ENCODE measurements around the gene CBL. TPM values are rescaled to one million over a fixed set of nuclear protein-coding genes. Genes with fewer than 3 reads are reported as not detected.

Gene CBL
- total RNA-seq, 1 donor from 2014 or later: 15.5 TPM

DNA sequence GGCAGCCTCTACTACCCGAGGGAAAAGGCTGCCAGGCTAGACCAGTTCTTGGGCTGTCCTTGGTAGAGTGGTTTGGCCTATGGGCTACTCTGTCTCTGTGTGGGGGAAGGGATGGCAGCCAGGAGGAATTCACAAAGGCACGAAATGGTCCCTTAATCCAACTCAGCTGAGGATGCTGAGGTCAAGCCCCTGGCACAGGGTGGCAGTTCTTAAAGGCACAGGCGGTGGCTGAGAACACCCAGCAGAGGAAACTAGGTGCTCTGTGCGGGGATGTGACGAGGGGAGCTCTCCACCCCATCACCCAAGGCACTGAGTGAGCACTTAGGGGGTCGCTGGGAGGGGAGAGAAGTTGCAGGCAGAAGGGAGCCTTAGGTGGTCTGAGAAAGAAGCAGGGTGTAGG is 140.5 kb downstream of the CBL start, which contains the start of gene MFRP:
MFRP (minus strand) TSS at position 101 of the 400 bp plus-strand sequence. CDS start 192 bp downstream, outside the sequence.
- DNase-seq (ENCODE audit: extremely low spot score in 2 of 2): no peak
- Histone ChIP-seq H3K4me3 (no peak within 1 kb of the TSS), H3K4me1 (peaks cover under 1% of the 10 kb centered on the region), H3K9me3 (no peaks in the 10 kb centered on the region), H3K27ac (no peak within 1 kb of the TSS), H3K36me3 (no peaks in the 10 kb centered on the region), H3K27me3 (no peaks in the 10 kb centered on the region)
- intact Hi-C loops (cut with DNase I): no loop called here
- TF ChIP-seq CTCF (IDR thresholded peaks at IDR 0.05) (no peak), POLR2A (IDR thresholded peaks at IDR 0.05) (no peak), POLR2AphosphoS5 (IDR thresholded peaks at IDR 0.05; ENCODE audit: insufficient read depth in 1 of 2, low read depth in 1 of 2) (no peak)

DNA sequence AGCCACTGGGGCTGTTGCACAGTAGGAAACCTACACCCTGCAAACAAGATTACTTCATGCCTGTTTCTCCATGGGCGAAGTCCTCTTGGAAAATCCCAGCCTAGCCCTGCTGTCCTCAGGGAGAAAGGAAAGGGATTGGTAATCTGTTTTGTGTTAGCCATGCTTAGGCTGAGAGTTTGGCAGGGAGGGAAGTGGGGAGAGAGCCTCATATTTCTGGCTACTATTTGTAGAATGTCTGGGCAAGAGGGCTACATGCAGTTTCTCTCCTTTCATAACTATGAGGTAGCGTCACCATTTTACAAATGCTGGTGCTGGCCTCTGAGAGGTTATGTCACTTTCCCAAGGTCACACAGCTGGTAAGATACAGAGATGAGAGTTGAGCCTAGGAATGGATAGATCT is 141.1 kb downstream of the CBL start:
- no peaks in the 10 kb centered on the region for H3K4me1 ChIP-seq
- H3K4me3 ChIP-seq: no peak overlapping the region
- H3K9me3 ChIP-seq: no peaks in the 10 kb centered on the region
- no peak for DNase-seq (ENCODE audit: extremely low spot score in 2 of 2)
- no peaks in the 10 kb centered on the region for H3K36me3 ChIP-seq
- H3K27me3 ChIP-seq: no peaks in the 10 kb centered on the region
- no peak overlapping the region for H3K27ac ChIP-seq
- intact Hi-C loops (cut with DNase I): no loop called here
- no peak for TF ChIP-seq CTCF (IDR thresholded peaks at IDR 0.05)
- TF ChIP-seq POLR2AphosphoS5 (IDR thresholded peaks at IDR 0.05; ENCODE audit: insufficient read depth in 1 of 2, low read depth in 1 of 2): no peak
- no peak for TF ChIP-seq POLR2A (IDR thresholded peaks at IDR 0.05)

DNA sequence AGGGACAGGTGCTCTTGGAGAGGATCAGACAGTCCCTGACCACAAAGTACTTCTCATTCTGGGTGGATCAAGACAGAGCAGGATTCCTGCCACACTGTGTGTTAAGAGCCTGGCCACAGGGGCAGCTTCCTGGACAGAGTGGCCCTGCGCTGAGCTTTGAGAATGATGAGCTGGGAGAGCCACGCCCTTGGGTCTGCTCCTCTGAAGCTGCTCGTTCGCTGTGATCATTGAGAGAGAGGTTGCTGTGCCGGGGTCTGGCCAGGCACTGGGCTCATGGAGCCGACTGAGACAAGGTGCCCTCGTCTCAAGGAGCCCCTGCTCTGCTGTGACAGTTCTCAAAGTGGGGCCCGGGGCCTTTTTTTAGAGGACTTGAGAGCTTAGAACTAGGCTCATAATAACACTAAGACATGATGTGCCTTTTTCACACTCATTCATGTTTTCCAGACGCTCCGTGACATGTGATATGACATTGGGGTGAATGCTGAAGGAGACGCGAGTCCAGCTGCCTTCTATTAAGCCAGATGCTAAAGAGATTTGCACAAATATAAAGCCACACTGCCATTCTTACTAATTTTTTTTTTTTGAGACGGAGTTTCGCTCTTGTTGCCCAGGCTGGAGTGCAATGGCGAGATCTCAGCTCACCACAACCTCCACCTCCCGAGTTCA is 141.9 kb downstream of the CBL start:
- H3K36me3 ChIP-seq: no peaks in the 10 kb centered on the region
- intact Hi-C loops (cut with DNase I): no loop called here
- H3K4me1 ChIP-seq: peaks cover 3% of the 10 kb centered on the region
- H3K27me3 ChIP-seq: no peaks in the 10 kb centered on the region
- no peak overlapping the region for H3K27ac ChIP-seq
- H3K9me3 ChIP-seq: no peaks in the 10 kb centered on the region
- H3K4me3 ChIP-seq: no peak overlapping the region
- no peak for TF ChIP-seq POLR2AphosphoS5 (IDR thresholded peaks at IDR 0.05; ENCODE audit: insufficient read depth in 1 of 2, low read depth in 1 of 2)
- no peak for TF ChIP-seq POLR2A (IDR thresholded peaks at IDR 0.05)
- TF ChIP-seq CTCF (IDR thresholded peaks at IDR 0.05): no peak
- no peak for DNase-seq (ENCODE audit: extremely low spot score in 2 of 2)

DNA sequence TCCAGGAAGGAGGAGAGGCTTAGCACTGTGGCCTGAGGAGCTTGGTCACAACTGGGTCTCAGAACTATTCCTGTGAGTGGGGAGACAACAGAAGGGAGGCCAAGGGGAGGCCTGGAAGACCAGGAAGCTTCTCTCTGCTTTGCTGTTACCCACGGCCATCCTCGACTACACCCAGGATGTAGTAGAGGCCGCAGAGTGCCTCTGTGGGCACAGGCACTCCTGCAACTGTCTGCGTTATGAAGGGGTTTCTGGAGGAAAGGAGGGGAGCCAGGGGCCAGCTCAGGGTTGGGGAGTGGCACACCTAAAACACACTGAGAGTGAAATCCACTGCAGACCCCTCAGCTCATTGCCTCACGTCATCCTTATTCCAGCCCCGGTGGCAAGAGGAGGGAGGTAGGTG is 144.2 kb downstream of the CBL start:
- peaks cover 7% of the 10 kb centered on the region for H3K4me1 ChIP-seq
- TF ChIP-seq POLR2AphosphoS5 (IDR thresholded peaks at IDR 0.05; ENCODE audit: insufficient read depth in 1 of 2, low read depth in 1 of 2) (no peak), POLR2A (IDR thresholded peaks at IDR 0.05) (no peak), CTCF (IDR thresholded peaks at IDR 0.05) (no peak)
- no peak overlapping the region for H3K27ac ChIP-seq
- intact Hi-C loops (cut with DNase I): no loop called here
- H3K9me3 ChIP-seq: no peaks in the 10 kb centered on the region
- H3K4me3 ChIP-seq: no peak overlapping the region
- no peak for DNase-seq (ENCODE audit: extremely low spot score in 2 of 2)
- H3K27me3 ChIP-seq: no peaks in the 10 kb centered on the region
- no peaks in the 10 kb centered on the region for H3K36me3 ChIP-seq

GRCh38 chr11:119351232-119351631 is 145.1 kb downstream of the CBL start:
- no peak overlapping the region for H3K27ac ChIP-seq
- no peak overlapping the region for H3K4me3 ChIP-seq
- no peaks in the 10 kb centered on the region for H3K36me3 ChIP-seq
- no peaks in the 10 kb centered on the region for H3K9me3 ChIP-seq
- DNase-seq (ENCODE audit: extremely low spot score in 2 of 2): no peak
- TF ChIP-seq CTCF (IDR thresholded peaks at IDR 0.05): no peak
- TF ChIP-seq POLR2AphosphoS5 (IDR thresholded peaks at IDR 0.05; ENCODE audit: insufficient read depth in 1 of 2, low read depth in 1 of 2): no peak
- no peak for TF ChIP-seq POLR2A (IDR thresholded peaks at IDR 0.05)
- H3K27me3 ChIP-seq: no peaks in the 10 kb centered on the region
- peaks cover 7% of the 10 kb centered on the region for H3K4me1 ChIP-seq
- intact Hi-C loops (cut with DNase I): no loop called here
